Measurements from ENCODE around the gene SEC23IP. TPM values are rescaled to one million over a fixed set of nuclear protein-coding genes. Genes with fewer than 3 reads are reported as not detected.

Gene SEC23IP
- total RNA-seq, 1 donor from 2014 or later = 39.2 TPM

DNA sequence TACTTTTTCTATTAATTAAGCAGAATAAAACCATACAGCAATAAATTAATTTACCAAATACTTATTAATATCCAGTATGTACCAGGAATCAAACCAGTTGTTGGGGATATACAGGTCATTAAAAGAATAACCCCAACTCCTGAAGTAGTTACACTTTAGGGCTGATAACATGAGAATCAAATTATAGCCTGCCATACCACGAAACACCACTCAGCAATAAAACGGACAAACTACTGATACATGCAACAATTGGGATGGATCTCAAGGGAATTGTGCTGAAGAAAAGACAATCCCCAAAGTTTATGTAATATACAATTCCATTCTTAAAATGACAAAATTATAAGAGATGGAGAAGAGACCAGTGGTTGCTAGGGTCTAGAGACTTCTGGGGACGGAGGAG is 42.6 kb upstream of the SEC23IP start:
- H3K4me1 ChIP-seq = no peaks in the 10 kb centered on the region
- no peaks in the 10 kb centered on the region for H3K27me3 ChIP-seq
- no peak overlapping the region for H3K27ac Mint-ChIP-seq
- H3K36me3 Mint-ChIP-seq = peaks cover 41% of the 10 kb centered on the region
- H2AFZ ChIP-seq (replicated peaks) = no peak overlapping the region
- H3K27me3 Mint-ChIP-seq (ENCODE audit: insufficient read depth, low read depth) = peaks cover 2% of the 10 kb centered on the region
- peaks cover 4% of the 10 kb centered on the region for H4K20me1 ChIP-seq (ENCODE audit: low read depth)
- H3K9me3 ChIP-seq (ENCODE audit: low read depth) = no peaks in the 10 kb centered on the region
- no peak overlapping the region for H3K27ac ChIP-seq
- no peaks in the 10 kb centered on the region for H3K9me3 Mint-ChIP-seq
- no peak overlapping the region for H3K4me3 Mint-ChIP-seq
- H3K79me2 ChIP-seq (ENCODE audit: low read depth) = no peaks in the 10 kb centered on the region
- peaks cover 5% of the 10 kb centered on the region for H3F3A ChIP-seq (ENCODE audit: low read depth)
- peaks cover 47% of the 10 kb centered on the region for H3K36me3 ChIP-seq
- H3K4me2 ChIP-seq = no peak overlapping the region
- TF ChIP-seq EZH2phosphoT487 (IDR thresholded peaks at IDR 0.05) = no peak
- TF ChIP-seq, protein P1, sequence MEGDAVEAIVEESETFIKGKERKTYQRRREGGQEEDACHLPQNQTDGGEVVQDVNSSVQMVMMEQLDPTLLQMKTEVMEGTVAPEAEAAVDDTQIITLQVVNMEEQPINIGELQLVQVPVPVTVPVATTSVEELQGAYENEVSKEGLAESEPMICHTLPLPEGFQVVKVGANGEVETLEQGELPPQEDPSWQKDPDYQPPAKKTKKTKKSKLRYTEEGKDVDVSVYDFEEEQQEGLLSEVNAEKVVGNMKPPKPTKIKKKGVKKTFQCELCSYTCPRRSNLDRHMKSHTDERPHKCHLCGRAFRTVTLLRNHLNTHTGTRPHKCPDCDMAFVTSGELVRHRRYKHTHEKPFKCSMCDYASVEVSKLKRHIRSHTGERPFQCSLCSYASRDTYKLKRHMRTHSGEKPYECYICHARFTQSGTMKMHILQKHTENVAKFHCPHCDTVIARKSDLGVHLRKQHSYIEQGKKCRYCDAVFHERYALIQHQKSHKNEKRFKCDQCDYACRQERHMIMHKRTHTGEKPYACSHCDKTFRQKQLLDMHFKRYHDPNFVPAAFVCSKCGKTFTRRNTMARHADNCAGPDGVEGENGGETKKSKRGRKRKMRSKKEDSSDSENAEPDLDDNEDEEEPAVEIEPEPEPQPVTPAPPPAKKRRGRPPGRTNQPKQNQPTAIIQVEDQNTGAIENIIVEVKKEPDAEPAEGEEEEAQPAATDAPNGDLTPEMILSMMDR (IDR thresholded peaks at IDR 0.05) = no peak
- no peak for TF ChIP-seq EZH2 (IDR thresholded peaks at IDR 0.05)
- H3K4me1 Mint-ChIP-seq = no peaks in the 10 kb centered on the region
- no peak for DNase-seq (ENCODE audit: low spot score)
- H3K4me3 ChIP-seq = no peak overlapping the region
- no peak overlapping the region for H3K9ac ChIP-seq

DNA sequence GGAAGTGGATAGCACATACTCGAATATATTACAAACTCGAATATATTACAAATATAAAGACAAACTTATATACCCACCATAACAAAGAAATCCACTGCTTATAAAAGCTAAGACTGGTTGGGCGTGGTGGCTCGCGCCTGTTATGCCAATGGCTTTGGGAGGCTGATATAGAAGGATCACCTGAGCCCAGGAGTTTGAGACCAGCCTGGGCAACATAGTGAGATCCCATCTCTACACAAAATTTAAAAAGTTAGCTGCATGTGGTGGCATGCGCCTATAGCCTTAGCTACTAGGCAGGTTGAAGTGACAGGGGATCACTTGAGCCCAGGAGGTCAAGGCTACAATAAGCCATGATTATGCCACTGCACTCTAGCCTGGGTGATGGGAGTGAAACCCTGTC is 40.3 kb upstream of the SEC23IP start:
- H3K36me3 ChIP-seq = peaks cover 31% of the 10 kb centered on the region
- no peak overlapping the region for H3K4me3 ChIP-seq
- no peaks in the 10 kb centered on the region for H3K9me3 ChIP-seq (ENCODE audit: low read depth)
- peaks cover 4% of the 10 kb centered on the region for H4K20me1 ChIP-seq (ENCODE audit: low read depth)
- TF ChIP-seq EZH2phosphoT487 (IDR thresholded peaks at IDR 0.05) (no peak), EZH2 (IDR thresholded peaks at IDR 0.05) (no peak)
- TF ChIP-seq, protein P1 (IDR thresholded peaks at IDR 0.05) = no peak
- no peaks in the 10 kb centered on the region for H3K27me3 ChIP-seq
- no peak overlapping the region for H3K9ac ChIP-seq
- Mint-ChIP-seq H3K4me1 (no peaks in the 10 kb centered on the region), H3K36me3 (peaks cover 32% of the 10 kb centered on the region), H3K4me3 (no peak overlapping the region), H3K9me3 (no peaks in the 10 kb centered on the region), H3K27me3 (ENCODE audit: insufficient read depth, low read depth) (peaks cover 2% of the 10 kb centered on the region), H3K27ac (no peak overlapping the region)
- H2AFZ ChIP-seq (replicated peaks) = no peak overlapping the region
- DNase-seq (ENCODE audit: low spot score) = no peak
- H3F3A ChIP-seq (ENCODE audit: low read depth) = no peaks in the 10 kb centered on the region
- H3K79me2 ChIP-seq (ENCODE audit: low read depth) = peaks cover 13% of the 10 kb centered on the region
- H3K4me2 ChIP-seq = no peak overlapping the region
- H3K27ac ChIP-seq = no peak overlapping the region
- H3K4me1 ChIP-seq = no peaks in the 10 kb centered on the region

DNA sequence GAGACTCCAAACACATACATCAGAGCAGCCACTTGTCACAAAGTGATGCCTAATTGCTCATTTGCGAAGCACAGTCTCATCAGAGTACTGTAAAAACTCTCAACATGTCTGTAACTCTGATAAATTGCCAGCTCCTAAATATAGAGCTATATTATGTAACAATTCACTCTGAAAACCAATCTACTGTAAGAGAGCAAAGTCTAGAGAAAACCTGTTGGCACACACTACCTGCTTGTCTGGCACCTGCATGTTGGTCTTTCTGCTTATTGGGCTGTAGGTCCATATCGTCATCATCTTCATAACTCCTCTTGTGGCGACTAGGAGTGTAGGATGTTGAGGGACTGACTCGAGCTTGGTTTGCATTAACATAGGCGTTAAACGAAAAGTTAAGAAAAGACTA is 39.7 kb upstream of the SEC23IP start:
- no peak overlapping the region for H3K4me2 ChIP-seq
- no peaks in the 10 kb centered on the region for H3K4me1 Mint-ChIP-seq
- no peaks in the 10 kb centered on the region for H3K27me3 ChIP-seq
- H3K4me3 Mint-ChIP-seq = no peak overlapping the region
- H2AFZ ChIP-seq (replicated peaks) = no peak overlapping the region
- peaks cover 32% of the 10 kb centered on the region for H3K36me3 Mint-ChIP-seq
- H3K9me3 Mint-ChIP-seq = no peaks in the 10 kb centered on the region
- H3K27ac ChIP-seq = no peak overlapping the region
- H3K4me3 ChIP-seq = no peak overlapping the region
- H3K27me3 Mint-ChIP-seq (ENCODE audit: insufficient read depth, low read depth) = peaks cover 2% of the 10 kb centered on the region
- no peak for DNase-seq (ENCODE audit: low spot score)
- H3F3A ChIP-seq (ENCODE audit: low read depth) = no peaks in the 10 kb centered on the region
- no peaks in the 10 kb centered on the region for H3K4me1 ChIP-seq
- peaks cover 18% of the 10 kb centered on the region for H3K79me2 ChIP-seq (ENCODE audit: low read depth)
- peaks cover 30% of the 10 kb centered on the region for H3K36me3 ChIP-seq
- TF ChIP-seq EZH2 (IDR thresholded peaks at IDR 0.05) = no peak
- no peak for TF ChIP-seq EZH2phosphoT487 (IDR thresholded peaks at IDR 0.05)
- TF ChIP-seq, protein P1 (IDR thresholded peaks at IDR 0.05) = no peak
- H3K9ac ChIP-seq = no peak overlapping the region
- peaks cover 4% of the 10 kb centered on the region for H4K20me1 ChIP-seq (ENCODE audit: low read depth)
- H3K27ac Mint-ChIP-seq = no peak overlapping the region
- H3K9me3 ChIP-seq (ENCODE audit: low read depth) = no peaks in the 10 kb centered on the region
